Thyroid gland (tissue), 4 donors: ENCODE data around the gene PLXNA3.

Experiments used
- POLR2A ChIP-seq, 2 donors: fragments of 450-650 bp; IDR thresholded peaks; one replicate each; pipeline ENCODE4 v1.6.1; 2017; ENCODE audit warnings: antibody characterized with exemption in 2 of 2, mild to moderate bottlenecking in 2 of 2, moderate library complexity in 1 of 2
- TF ChIP-seq, protein P1 (sequence below), 6 experiments: fragments of 200-600 bp in 3 of 6; fragments of 450-650 bp in 3 of 6; sonication (generic) in 3 of 6; IDR thresholded peaks; one replicate each; pipeline ENCODE4 v1.5.1; 2016 to 2019; ENCODE audit warnings: antibody characterized with exemption in 6 of 6, mild to moderate bottlenecking in 2 of 6, inconsistent platforms in 1 of 6, moderate library complexity in 1 of 6

DNA sequence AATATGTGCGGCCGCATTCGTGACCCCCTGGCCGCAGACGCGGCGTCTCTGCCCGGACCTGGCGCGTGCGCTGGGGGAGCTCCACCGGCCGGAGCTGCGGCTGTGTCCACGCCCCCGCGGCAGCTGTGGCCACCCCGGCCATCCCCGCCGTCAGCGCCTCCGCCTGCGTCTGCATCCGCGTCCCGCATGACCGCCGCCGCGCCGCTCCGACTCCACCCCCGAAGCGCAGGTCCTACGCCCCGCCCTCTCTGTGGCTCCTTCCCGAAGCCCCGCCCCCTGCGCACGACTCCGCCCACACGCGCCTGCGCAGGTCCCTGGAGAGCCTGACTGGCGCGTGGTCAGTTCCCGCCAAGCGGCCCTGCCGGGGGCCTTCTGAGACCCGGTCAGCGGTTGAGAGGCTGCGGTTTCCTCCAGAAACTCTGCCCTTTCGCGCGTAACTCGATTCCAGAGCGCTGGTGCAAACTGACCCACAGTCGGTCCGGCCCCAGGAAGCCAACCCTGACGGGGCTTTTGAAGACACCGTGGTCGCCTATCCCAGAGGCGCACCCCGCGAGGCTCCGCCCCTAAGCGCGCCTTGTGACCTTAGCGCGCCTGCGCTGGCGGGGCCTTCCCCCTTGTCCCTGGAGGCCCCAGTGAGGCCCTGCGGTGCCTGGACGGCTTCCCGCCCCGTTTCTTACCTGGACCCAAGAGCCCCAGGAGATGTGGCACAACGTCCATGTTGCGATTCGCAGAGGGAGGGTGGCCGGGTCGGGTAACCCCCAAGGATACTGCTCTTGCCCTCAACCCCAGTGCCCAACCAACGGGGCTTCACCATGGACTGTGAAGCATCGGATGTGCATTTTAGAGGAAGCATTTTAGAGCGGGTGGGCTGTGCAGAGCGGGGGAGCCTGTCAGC lies 20.9 kb downstream of the PLXNA3 start, which contains the start of gene LAGE3:
- TF ChIP-seq, protein P1, sequence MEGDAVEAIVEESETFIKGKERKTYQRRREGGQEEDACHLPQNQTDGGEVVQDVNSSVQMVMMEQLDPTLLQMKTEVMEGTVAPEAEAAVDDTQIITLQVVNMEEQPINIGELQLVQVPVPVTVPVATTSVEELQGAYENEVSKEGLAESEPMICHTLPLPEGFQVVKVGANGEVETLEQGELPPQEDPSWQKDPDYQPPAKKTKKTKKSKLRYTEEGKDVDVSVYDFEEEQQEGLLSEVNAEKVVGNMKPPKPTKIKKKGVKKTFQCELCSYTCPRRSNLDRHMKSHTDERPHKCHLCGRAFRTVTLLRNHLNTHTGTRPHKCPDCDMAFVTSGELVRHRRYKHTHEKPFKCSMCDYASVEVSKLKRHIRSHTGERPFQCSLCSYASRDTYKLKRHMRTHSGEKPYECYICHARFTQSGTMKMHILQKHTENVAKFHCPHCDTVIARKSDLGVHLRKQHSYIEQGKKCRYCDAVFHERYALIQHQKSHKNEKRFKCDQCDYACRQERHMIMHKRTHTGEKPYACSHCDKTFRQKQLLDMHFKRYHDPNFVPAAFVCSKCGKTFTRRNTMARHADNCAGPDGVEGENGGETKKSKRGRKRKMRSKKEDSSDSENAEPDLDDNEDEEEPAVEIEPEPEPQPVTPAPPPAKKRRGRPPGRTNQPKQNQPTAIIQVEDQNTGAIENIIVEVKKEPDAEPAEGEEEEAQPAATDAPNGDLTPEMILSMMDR (IDR thresholded peaks at IDR 0.05): no peak
- TF ChIP-seq POLR2A (IDR thresholded peaks at IDR 0.05): peak in 1 of 2 donors; percentile 51
